Neural progenitor cell (in vitro differentiated cells): ENCODE measurements around the gene DLX4. TPM values are rescaled to one million over a fixed set of nuclear protein-coding genes. Genes with fewer than 3 reads are reported as not detected.

Experiments
- DNase-seq: peaks from one replicate; pipeline ENCODE4 v3.0.0-alpha.2; 2016; ENCODE audit warnings: low spot score
- H2AFZ ChIP-seq: fragments of 200-600 bp; sonication (generic); replicated peaks from 2 replicates; pipeline ENCODE4 v1.6.1; 2016; ENCODE audit warnings: antibody characterized with exemption
- H3F3A ChIP-seq: fragments of 200-600 bp; sonication (generic); 2 replicates; pipeline ENCODE4 v1.6.1; 2016; ENCODE audit warnings: antibody characterized with exemption, low read depth
- H3K27ac ChIP-seq: fragments of 200-600 bp; sonication (generic); 2 replicates; pipeline ENCODE4 v1.5.1; 2016; ENCODE audit warnings: mild to moderate bottlenecking
- H3K27me3 ChIP-seq: fragments of 200-600 bp; sonication (generic); 2 replicates; pipeline ENCODE4 v1.6.1; 2016; ENCODE audit warnings: mild to moderate bottlenecking, moderate library complexity
- H3K36me3 ChIP-seq: fragments of 200-600 bp; sonication (generic); 2 replicates; pipeline ENCODE4 v1.5.1; 2016
- H3K4me1 ChIP-seq: fragments of 200-600 bp; sonication (generic); 2 replicates; pipeline ENCODE4 v1.6.1; 2016; ENCODE audit warnings: mixed run types
- H3K4me2 ChIP-seq: fragments of 200-600 bp; sonication (generic); 2 replicates; pipeline ENCODE4 v1.6.1; 2016
- H3K4me3 ChIP-seq: fragments of 200-600 bp; sonication (generic); 2 replicates; pipeline ENCODE4 v1.5.1; 2016
- H3K79me2 ChIP-seq: fragments of 200-600 bp; sonication (generic); 2 replicates; pipeline ENCODE4 v1.6.1; 2016; ENCODE audit warnings: low read depth
- H3K9ac ChIP-seq: fragments of 200-600 bp; sonication (generic); 2 replicates; pipeline ENCODE4 v1.6.1; 2016
- H3K9me3 ChIP-seq: fragments of 200-600 bp; sonication (generic); 2 replicates; pipeline ENCODE4 v1.5.1; 2016; ENCODE audit warnings: low read depth
- H4K20me1 ChIP-seq: fragments of 200-600 bp; sonication (generic); 2 replicates; pipeline ENCODE4 v1.6.1; 2016; ENCODE audit warnings: low read depth
- H3K27ac Mint-ChIP-seq: 3 replicates; pipeline ENCODE4 v1.8.0; 2021; ENCODE audit warnings: mixed read lengths
- H3K27me3 Mint-ChIP-seq: 2 replicates; pipeline ENCODE4 v1.8.0; 2022; ENCODE audit warnings: low read depth, mild to moderate bottlenecking, inconsistent platforms, moderate library complexity, mixed read lengths; ENCODE audit not compliant: insufficient read depth
- H3K36me3 Mint-ChIP-seq: 3 replicates; pipeline ENCODE4 v1.8.0; 2021; ENCODE audit warnings: mixed read lengths
- H3K4me1 Mint-ChIP-seq: 3 replicates; pipeline ENCODE4 v1.8.0; 2021; ENCODE audit warnings: mixed read lengths
- H3K4me3 Mint-ChIP-seq: 3 replicates; pipeline ENCODE4 v1.8.0; 2021; ENCODE audit warnings: mild to moderate bottlenecking, moderate library complexity, mixed read lengths
- H3K9me3 Mint-ChIP-seq: 3 replicates; pipeline ENCODE4 v1.8.0; 2020; ENCODE audit warnings: mixed read lengths
- CTCF ChIP-seq: fragments of 200-600 bp; sonication (generic); IDR thresholded peaks from 2 replicates; pipeline ENCODE4 v1.5.1; 2017; ENCODE audit warnings: antibody characterized with exemption, mild to moderate bottlenecking
- EZH2 ChIP-seq: fragments of 200-600 bp; sonication (generic); IDR thresholded peaks from 2 replicates; pipeline ENCODE4 v1.6.1; 2017; ENCODE audit warnings: antibody characterized with exemption, mild to moderate bottlenecking, moderate library complexity
- EZH2phosphoT487 ChIP-seq: fragments of 200-600 bp; sonication (generic); IDR thresholded peaks from 2 replicates; pipeline ENCODE4 v1.6.1; 2017; ENCODE audit warnings: antibody characterized with exemption
- total RNA-seq: library from RNA; depleted of rRNA; stranded (reverse); fragments of >200 nt; gene quantifications from 2 replicates; pipeline ENCODE4 v1.2.3, GENCODE V29; 2015; ENCODE audit warnings: low replicate concordance

DLX4 gene
- total RNA-seq, 1 donor from 2014 or later = not detected

GRCh38 chr17:49957350-49957749, 11.6 kb upstream of the DLX4 start:
- H3K4me2 ChIP-seq = no peak overlapping the region

GRCh38 chr17:49958723-49959122, 10.3 kb upstream of the DLX4 start:
- no peak overlapping the region for H3K9ac ChIP-seq
- H4K20me1 ChIP-seq = peaks cover 6% of the 10 kb centered on the region
- H3K27ac Mint-ChIP-seq = no peak overlapping the region
- no peaks in the 10 kb centered on the region for H3K9me3 Mint-ChIP-seq
- H3K4me2 ChIP-seq = no peak overlapping the region
- H3K79me2 ChIP-seq = no peaks in the 10 kb centered on the region
- no peak overlapping the region for H2AFZ ChIP-seq
- H3K36me3 ChIP-seq = no peaks in the 10 kb centered on the region
- no peaks in the 10 kb centered on the region for H3K9me3 ChIP-seq
- peaks cover 66% of the 10 kb centered on the region for H3K27me3 ChIP-seq
- no peak overlapping the region for H3K27ac ChIP-seq
- H3K36me3 Mint-ChIP-seq = no peaks in the 10 kb centered on the region
- peaks cover 6% of the 10 kb centered on the region for H3K4me1 Mint-ChIP-seq
- DNase-seq = no peak
- TF ChIP-seq CTCF (no peak), EZH2 (no peak), EZH2phosphoT487 (no peak)
- no peak overlapping the region for H3K4me3 ChIP-seq
- H3F3A ChIP-seq = peaks cover 12% of the 10 kb centered on the region
- peaks cover 46% of the 10 kb centered on the region for H3K27me3 Mint-ChIP-seq
- no peak overlapping the region for H3K4me3 Mint-ChIP-seq
- peaks cover 14% of the 10 kb centered on the region for H3K4me1 ChIP-seq

More at GRCh38 chr17:49957350-49957749, 11.6 kb upstream of the DLX4 start:
- Histone ChIP-seq H3K4me1 (no peaks in the 10 kb centered on the region), H3F3A (peaks cover 4% of the 10 kb centered on the region), H3K79me2 (no peaks in the 10 kb centered on the region), H2AFZ (no peak overlapping the region), H3K4me3 (no peak overlapping the region), H3K27ac (no peak overlapping the region), H3K9me3 (no peaks in the 10 kb centered on the region), H4K20me1 (no peaks in the 10 kb centered on the region), H3K27me3 (peaks cover 53% of the 10 kb centered on the region), H3K36me3 (no peaks in the 10 kb centered on the region), H3K9ac (no peak overlapping the region)
- H3K4me1 Mint-ChIP-seq = peaks cover 6% of the 10 kb centered on the region
- peaks cover 40% of the 10 kb centered on the region for H3K27me3 Mint-ChIP-seq
- TF ChIP-seq CTCF = no peak
- TF ChIP-seq EZH2 = no peak
- no peak for TF ChIP-seq EZH2phosphoT487
- H3K36me3 Mint-ChIP-seq = no peaks in the 10 kb centered on the region
- DNase-seq = no peak
- no peak overlapping the region for H3K27ac Mint-ChIP-seq
- no peaks in the 10 kb centered on the region for H3K9me3 Mint-ChIP-seq
- no peak overlapping the region for H3K4me3 Mint-ChIP-seq

GRCh38 chr17:49959183-49959935, 9.6 kb upstream of the DLX4 start:
- H3K27me3 Mint-ChIP-seq = peaks cover 50% of the 10 kb centered on the region
- DNase-seq = no peak
- Histone ChIP-seq H3F3A (peaks cover 16% of the 10 kb centered on the region), H3K9ac (no peak overlapping the region), H3K4me3 (no peak overlapping the region), H3K4me2 (no peak overlapping the region), H3K79me2 (no peaks in the 10 kb centered on the region), H3K9me3 (no peaks in the 10 kb centered on the region), H3K36me3 (no peaks in the 10 kb centered on the region), H4K20me1 (peaks cover 10% of the 10 kb centered on the region), H3K4me1 (peaks cover 20% of the 10 kb centered on the region), H2AFZ (no peak overlapping the region), H3K27me3 (peaks cover 73% of the 10 kb centered on the region), H3K27ac (no peak overlapping the region)
- H3K36me3 Mint-ChIP-seq = no peaks in the 10 kb centered on the region
- peak overlapping the region; percentile 48 for H3K4me3 Mint-ChIP-seq
- H3K4me1 Mint-ChIP-seq = peaks cover 10% of the 10 kb centered on the region
- TF ChIP-seq EZH2phosphoT487 (no peak), EZH2 (no peak), CTCF (no peak)
- H3K9me3 Mint-ChIP-seq = peaks cover 2% of the 10 kb centered on the region
- H3K27ac Mint-ChIP-seq = no peak overlapping the region
